IMR-90 (cell line): ENCODE measurements around the gene MAGEA10. TPM values are rescaled to one million over a fixed set of nuclear protein-coding genes. Genes with fewer than 3 reads are reported as not detected.

Source experiments
- ATAC-seq: fragments of 200-7000 bp; cut with Tn5 transposase; 2 replicates; pipeline ENCODE4 v1.9.1; 2020; ENCODE audit warnings: low read depth, mild to moderate bottlenecking, moderate library complexity
- BruUV-seq: library from RNA; stranded (reverse); fragments of 400-500 nt; replicated peaks from 2 replicates; lab custom pipeline; 2021; lab: Mats Ljungman, UMichigan
- CTCF ChIA-PET: fragments of 300-600 bp; formaldehyde crosslinking; extraction: SDS; loops from one replicate; lab custom pipeline; 2021; ENCODE audit warnings: antibody characterized with exemption; lab: Yijun Ruan, JAX
- POLR2A ChIA-PET: fragments of 300-600 bp; sonication (Branson Sonifier 250); formaldehyde crosslinking; loops from one replicate; lab custom pipeline; 2022; ENCODE audit warnings: antibody characterized with exemption; ENCODE audit not compliant: unreplicated experiment; lab: Charles Lee
- DNase-seq: peaks from one replicate; pipeline ENCODE4 v3.0.0; 2013
- H2AFZ ChIP-seq: replicated peaks from 2 replicates; pipeline ENCODE3; 2013; ENCODE audit warnings: low read length, mild to moderate bottlenecking; ENCODE audit not compliant: poor library complexity
- H2AK5ac ChIP-seq: 2 replicates; pipeline ENCODE4 v1.6.1; 2013; ENCODE audit warnings: low read depth, low read length, inconsistent platforms
- H2AK9ac ChIP-seq: replicated peaks from 2 replicates; pipeline ENCODE3; 2013; ENCODE audit warnings: mild to moderate bottlenecking, low read depth, low read length, moderate library complexity; ENCODE audit not compliant: poor library complexity
- H2BK120ac ChIP-seq: 2 replicates; pipeline ENCODE4 v1.6.1; 2013; ENCODE audit warnings: low read depth, low read length, inconsistent platforms
- H2BK15ac ChIP-seq: 3 replicates; pipeline ENCODE4 v1.6.1; 2013; ENCODE audit warnings: low read depth, low read length, inconsistent platforms
- H2BK20ac ChIP-seq: 2 replicates; pipeline ENCODE4 v1.6.1; 2013; ENCODE audit warnings: low read depth, mild to moderate bottlenecking, inconsistent platforms, low read length, moderate library complexity
- H2BK5ac ChIP-seq: 2 replicates; pipeline ENCODE4 v1.6.1; 2013; ENCODE audit warnings: mild to moderate bottlenecking, low read depth, low read length, inconsistent platforms; ENCODE audit not compliant: poor library complexity, severe bottlenecking
- H3K14ac ChIP-seq: replicated peaks from 2 replicates; pipeline ENCODE4 v1.6.1; 2013; ENCODE audit warnings: low read depth, low read length, inconsistent platforms
- H3K18ac ChIP-seq: 2 replicates; pipeline ENCODE4 v1.6.1; 2013; ENCODE audit warnings: low read depth, low read length, control low read depth
- H3K23ac ChIP-seq: 2 replicates; pipeline ENCODE4 v1.6.1; 2013; ENCODE audit warnings: low read depth, low read length, inconsistent platforms
- H3K27ac ChIP-seq: 2 replicates; pipeline ENCODE4 v1.5.1; 2013; ENCODE audit warnings: mild to moderate bottlenecking, control low read depth, low read length; ENCODE audit not compliant: insufficient read depth
- H3K27me3 ChIP-seq: 2 replicates; pipeline ENCODE4 v1.6.1; 2013; ENCODE audit warnings: low read length; ENCODE audit not compliant: control insufficient read depth, insufficient read depth
- H3K36me3 ChIP-seq: 2 replicates; pipeline ENCODE4 v1.6.1; 2013; ENCODE audit warnings: low read length, mixed read lengths; ENCODE audit not compliant: control insufficient read depth, insufficient read depth
- H3K4ac ChIP-seq: 2 replicates; pipeline ENCODE4 v1.6.1; 2013; ENCODE audit warnings: low read depth, low read length, inconsistent platforms
- H3K4me1 ChIP-seq: 2 replicates; pipeline ENCODE4 v1.6.1; 2013; ENCODE audit warnings: low read length, mixed read lengths; ENCODE audit not compliant: control insufficient read depth, insufficient read depth
- H3K4me2 ChIP-seq: 2 replicates; pipeline ENCODE4 v1.6.1; 2013; ENCODE audit warnings: low read depth, mild to moderate bottlenecking, control low read depth, low read length, moderate library complexity
- H3K4me3 ChIP-seq: 2 replicates; pipeline ENCODE4 v1.5.1; 2013; ENCODE audit warnings: low read depth, mild to moderate bottlenecking, control low read depth, low read length, moderate library complexity; ENCODE audit not compliant: insufficient read depth
- H3K56ac ChIP-seq: 2 replicates; pipeline ENCODE4 v1.6.1; 2013; ENCODE audit warnings: low read length, inconsistent platforms; ENCODE audit not compliant: insufficient read depth; ENCODE audit errors: extremely low read depth
- H3K79me1 ChIP-seq, 2 experiments: 2 replicates each; pipeline ENCODE4 v1.6.1; 2013; ENCODE audit warnings: low read length in 2 of 2, inconsistent platforms in 1 of 2, low read depth in 1 of 2
- H3K9ac ChIP-seq: 2 replicates; pipeline ENCODE4 v1.6.1; 2013; ENCODE audit warnings: low read depth, low read length, control low read depth
- H3K9me1 ChIP-seq: 2 replicates; pipeline ENCODE4 v1.6.1; 2013; ENCODE audit warnings: low read length, inconsistent platforms; ENCODE audit not compliant: insufficient read depth
- H3K9me3 ChIP-seq: 2 replicates; pipeline ENCODE4 v1.6.1; 2013; ENCODE audit warnings: low read length; ENCODE audit not compliant: control insufficient read depth, insufficient read depth
- H4K20me1 ChIP-seq: 2 replicates; pipeline ENCODE4 v1.6.1; 2013; ENCODE audit warnings: low read length, inconsistent platforms; ENCODE audit not compliant: insufficient read depth
- H4K5ac ChIP-seq: 2 replicates; pipeline ENCODE4 v1.6.1; 2013; ENCODE audit warnings: mild to moderate bottlenecking, low read depth, low read length, control low read depth
- H4K8ac ChIP-seq, 2 experiments: 2 replicates each; pipeline ENCODE4 v1.6.1; 2013; ENCODE audit warnings: low read depth in 2 of 2, low read length in 2 of 2, control low read depth in 1 of 2, inconsistent platforms in 1 of 2
- H4K91ac ChIP-seq: 2 replicates; pipeline ENCODE4 v1.6.1; 2013; ENCODE audit warnings: low read depth, low read length, inconsistent platforms; ENCODE audit not compliant: insufficient read depth
- BHLHE40 ChIP-seq: fragments of 150-350 bp; IDR thresholded peaks from 2 replicates; pipeline ENCODE4 v1.6.1; 2016; ENCODE audit warnings: mild to moderate bottlenecking, low read depth, low read length
- CEBPB ChIP-seq: IDR thresholded peaks from 2 replicates; pipeline ENCODE4 v1.6.1; 2012; ENCODE audit warnings: low read depth, low read length, improper control_type of control experiment
- CHD1 ChIP-seq: IDR thresholded peaks from 2 replicates; pipeline ENCODE4 v1.6.1; 2012; ENCODE audit warnings: low read depth, low read length, improper control_type of control experiment
- CTCF ChIP-seq: conservative IDR thresholded peaks from 2 replicates; pipeline ENCODE4 v1.5.1; 2012; ENCODE audit warnings: mild to moderate bottlenecking, low read depth, low read length, improper control_type of control experiment
- MAFK ChIP-seq: IDR thresholded peaks from 2 replicates; pipeline ENCODE4 v1.6.1; 2012; ENCODE audit warnings: low read depth, low read length, improper control_type of control experiment
- MXI1 ChIP-seq: IDR thresholded peaks from 2 replicates; pipeline ENCODE4 v1.6.1; 2012; ENCODE audit warnings: low read depth, mild to moderate bottlenecking, low read length, moderate library complexity, borderline replicate concordance
- NFE2L2 ChIP-seq: fragments of 150-350 bp; IDR thresholded peaks from 2 replicates; pipeline ENCODE4 v1.6.1; 2016; ENCODE audit warnings: low read depth, mild to moderate bottlenecking, low read length
- POLR2A ChIP-seq: IDR thresholded peaks from 2 replicates; pipeline ENCODE4 v1.6.1; 2012; ENCODE audit warnings: mild to moderate bottlenecking, low read depth, low read length
- RFX5 ChIP-seq: IDR thresholded peaks from 2 replicates; pipeline ENCODE4 v1.8.0; 2012; ENCODE audit warnings: low read depth, mild to moderate bottlenecking, low read length, moderate library complexity
- WGBS, 2 experiments: methylation state at CpG; one replicate each; pipeline versions ENCODE4 v1.1.5 to v1.1.7; 2013; ENCODE audit warnings: missing lambda C conversion rate in 2 of 2; ENCODE audit not compliant: insufficient read length in 1 of 2; ENCODE audit errors: extremely low coverage in 2 of 2; 5-methylcytosine and 5-hydroxymethylcytosine counted together
- dilution Hi-C: fragments of 300-500 bp; cut with HindIII; formaldehyde crosslinking; loops from one replicate; pipeline ENCODE4 v1.14.3; 2018; ENCODE audit warnings: low sequenced_read_pairs; ENCODE audit not compliant: unreplicated experiment
- in situ Hi-C: fragments of 300-500 bp; cut with MboI; formaldehyde crosslinking; loops from 3 replicates; pipeline ENCODE4 v1.14.3; 2019; ENCODE audit warnings: low sequenced_read_pairs, inconsistent platforms, mixed read lengths
- intact Hi-C: fragments of 100-400 bp; cut with micrococcal nuclease; formaldehyde crosslinking; loops from 2 replicates; pipeline ENCODE4 v1.10.0; 2022
- polyA plus RNA-seq, 3 experiments: library from polyadenylated mRNA; depleted of rRNA; stranded (reverse); fragments of >200 nt; gene quantifications; 2 replicates each; pipeline ENCODE4 v1.2.3, GENCODE V29; 2012; ENCODE audit warnings: low replicate concordance in 1 of 3
- total RNA-seq: library from RNA; depleted of rRNA; stranded (reverse); fragments of >200 nt; gene quantifications from 2 replicates; pipeline ENCODE4 v1.2.3, GENCODE V29; 2012

MAGEA10 gene
- total and polyA plus RNA-seq, 2 of the 4 experiments (the other 2 are of a cell fraction): not detected

- Histone ChIP-seq H3K27me3 (no peaks in the 10 kb centered on the region), H3K9ac (no peak overlapping the region), H3K4ac (no peak overlapping the region), H3K9me1 (no peaks in the 10 kb centered on the region), H4K5ac (no peak overlapping the region), H3K4me3 (no peak overlapping the region), H3K23ac (no peak overlapping the region), H2BK15ac (no peak overlapping the region), H2BK20ac (no peak overlapping the region), H4K8ac (no peak overlapping the region), H3K14ac (no peak overlapping the region), H2AK9ac (no peak overlapping the region), H3K27ac (no peak overlapping the region), H4K20me1 (no peaks in the 10 kb centered on the region), H3K36me3 (no peaks in the 10 kb centered on the region), H2BK5ac (no peak overlapping the region), H3K4me2 (no peak overlapping the region), H3K79me1 (no peaks in the 10 kb centered on the region), H3K4me1 (no peaks in the 10 kb centered on the region), H2BK120ac (no peak overlapping the region), H3K9me3 (peaks cover 9% of the 10 kb centered on the region), H3K56ac (no peak overlapping the region), H3K18ac (no peak overlapping the region), H4K91ac (no peak overlapping the region), H2AFZ (no peak overlapping the region), H2AK5ac (no peak overlapping the region)
- in situ Hi-C loops: no loop called here
- ChIA-PET CTCF (no interaction called here), POLR2A (no interaction called here)
- TF ChIP-seq MXI1: no peak
- TF ChIP-seq BHLHE40: no peak
- TF ChIP-seq NFE2L2: no peak
- no peak for TF ChIP-seq CTCF
- TF ChIP-seq MAFK: no peak
- no peak for TF ChIP-seq RFX5
- TF ChIP-seq POLR2A: no peak
- TF ChIP-seq CHD1: no peak
- TF ChIP-seq CEBPB: no peak
- dilution Hi-C loops: no loop called here
- DNase-seq (no peak), ATAC-seq (no peak)
- WGBS, 2 experiments: 50% methylated on average over 1 of the region's 5 CpGs; no CpG with 5 or more reads in 1 of the 2 experiments
- intact Hi-C loops: no loop called here
- BruUV-seq: no TSS peak
These were observed 29.9 kb downstream of the MAGEA10 start for GRCh38 chrX:152108527-152108926.
